ENCODE measurements around the gene ODAD4.

Gene ODAD4

DNA sequence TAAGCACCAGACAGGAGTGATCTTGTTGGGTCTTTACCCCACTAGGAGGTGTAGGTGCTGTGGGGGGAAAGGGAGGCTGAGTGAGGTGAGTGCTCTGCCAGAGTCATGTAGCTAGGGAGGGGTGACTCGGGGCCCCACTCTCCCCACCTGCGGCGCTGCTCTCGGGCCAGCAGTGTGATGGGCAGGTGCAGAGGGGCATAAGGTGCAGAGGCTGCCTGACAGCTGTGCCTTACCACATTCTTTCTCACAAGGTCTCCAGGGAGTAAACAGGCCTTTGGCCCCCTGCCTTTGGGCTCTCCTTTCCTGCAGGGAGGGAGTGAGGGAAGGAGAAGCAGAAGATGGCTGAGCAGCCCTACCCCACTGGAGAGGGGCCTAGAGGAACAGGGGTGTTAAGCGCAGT is 31.7 kb downstream of the ODAD4 start:
- DNase-seq (ENCODE audit: low spot score): no peak
- TF ChIP-seq, protein P1, sequence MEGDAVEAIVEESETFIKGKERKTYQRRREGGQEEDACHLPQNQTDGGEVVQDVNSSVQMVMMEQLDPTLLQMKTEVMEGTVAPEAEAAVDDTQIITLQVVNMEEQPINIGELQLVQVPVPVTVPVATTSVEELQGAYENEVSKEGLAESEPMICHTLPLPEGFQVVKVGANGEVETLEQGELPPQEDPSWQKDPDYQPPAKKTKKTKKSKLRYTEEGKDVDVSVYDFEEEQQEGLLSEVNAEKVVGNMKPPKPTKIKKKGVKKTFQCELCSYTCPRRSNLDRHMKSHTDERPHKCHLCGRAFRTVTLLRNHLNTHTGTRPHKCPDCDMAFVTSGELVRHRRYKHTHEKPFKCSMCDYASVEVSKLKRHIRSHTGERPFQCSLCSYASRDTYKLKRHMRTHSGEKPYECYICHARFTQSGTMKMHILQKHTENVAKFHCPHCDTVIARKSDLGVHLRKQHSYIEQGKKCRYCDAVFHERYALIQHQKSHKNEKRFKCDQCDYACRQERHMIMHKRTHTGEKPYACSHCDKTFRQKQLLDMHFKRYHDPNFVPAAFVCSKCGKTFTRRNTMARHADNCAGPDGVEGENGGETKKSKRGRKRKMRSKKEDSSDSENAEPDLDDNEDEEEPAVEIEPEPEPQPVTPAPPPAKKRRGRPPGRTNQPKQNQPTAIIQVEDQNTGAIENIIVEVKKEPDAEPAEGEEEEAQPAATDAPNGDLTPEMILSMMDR (IDR thresholded peaks at IDR 0.05; ENCODE audit: extremely low read depth, insufficient read depth, missing control alignments): no peak
- in situ Hi-C loops (cut with MboI; ENCODE audit: low pct_unique_long_range_greater_than_20kb, low sequenced_read_pairs, unreplicated experiment): loop anchor here (10.0 kb wide), 1 partner anchor 143 kb away; no protein-coding TSS in a partner anchor

DNA sequence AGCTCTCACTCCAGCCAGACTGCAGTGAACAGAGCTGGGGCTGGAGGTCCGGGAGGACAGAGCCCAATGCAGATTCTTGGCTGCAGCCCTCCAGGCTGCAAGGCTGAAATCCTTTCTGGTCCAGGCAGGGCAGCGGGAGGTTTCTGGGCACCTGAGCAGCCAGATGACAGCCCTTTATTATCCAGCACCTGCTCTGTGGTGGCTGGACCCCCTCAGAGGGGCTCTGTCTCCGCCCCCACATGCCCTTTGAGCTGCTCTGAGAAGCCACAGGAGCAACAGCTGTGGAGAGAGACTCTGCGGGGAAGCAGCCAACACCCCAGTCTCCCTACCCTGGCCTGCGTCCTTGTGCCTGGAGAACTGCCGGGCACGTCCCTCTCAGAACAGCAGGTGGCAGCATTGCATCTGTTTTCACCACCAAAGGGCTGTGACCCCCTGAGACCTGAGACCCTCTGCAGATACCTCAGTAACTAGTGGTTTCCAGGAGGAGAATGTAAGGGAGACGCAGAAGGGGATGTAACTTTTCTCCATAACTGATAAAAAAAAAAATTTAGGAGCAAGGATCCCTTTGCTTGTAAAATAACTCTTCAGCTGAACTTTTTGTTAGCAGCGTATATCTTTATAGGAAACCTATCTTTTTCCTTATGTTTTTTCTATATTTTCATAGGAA is 32.5 kb downstream of the ODAD4 start:
- in situ Hi-C loops (cut with MboI; ENCODE audit: low pct_unique_long_range_greater_than_20kb, low sequenced_read_pairs, unreplicated experiment): loop anchor here (10.0 kb wide), 1 partner anchor 142 kb away; no protein-coding TSS in a partner anchor

DNA sequence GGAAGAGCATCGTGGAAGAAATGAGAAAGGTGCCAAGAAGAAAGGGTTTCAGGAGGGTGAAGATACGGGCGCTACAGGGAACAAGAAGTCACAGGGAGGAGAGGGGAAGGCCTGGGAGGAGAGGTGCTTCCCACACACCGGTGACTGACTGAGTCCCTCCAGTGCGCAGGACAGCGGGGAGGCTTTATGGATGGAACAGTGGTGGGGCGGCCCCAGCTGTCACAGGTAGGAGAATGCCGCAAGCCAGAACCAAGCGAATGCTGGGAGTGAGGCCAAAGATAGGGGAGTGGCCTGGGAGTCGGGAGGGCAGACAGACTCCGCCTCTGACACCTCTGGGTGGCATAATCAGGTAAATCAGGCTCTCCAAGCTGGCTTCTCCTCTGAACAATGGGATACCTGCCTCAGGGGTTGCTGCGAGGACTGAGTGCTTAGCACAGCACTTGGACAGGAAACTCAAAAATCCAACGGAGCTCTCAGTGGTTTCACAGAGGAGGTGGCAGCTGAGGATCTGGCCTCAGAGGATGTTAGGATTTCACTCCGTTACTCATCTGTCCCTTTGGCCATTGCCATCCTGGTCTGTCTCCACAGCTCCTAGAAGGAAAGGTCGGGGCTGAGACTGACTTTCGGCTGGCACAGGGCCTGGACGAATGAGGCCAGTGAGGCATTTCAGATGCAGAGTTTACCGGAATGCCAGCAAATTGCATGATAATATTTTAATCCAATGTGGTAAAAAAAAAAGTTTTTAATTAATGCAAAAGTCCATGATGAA is 35.5 kb downstream of the ODAD4 start:
- TF ChIP-seq, protein P1 (IDR thresholded peaks at IDR 0.05; ENCODE audit: extremely low read depth, insufficient read depth, missing control alignments): no peak
- peak; percentile 84 for DNase-seq (ENCODE audit: low spot score)
- in situ Hi-C loops (cut with MboI; ENCODE audit: low pct_unique_long_range_greater_than_20kb, low sequenced_read_pairs, unreplicated experiment): loop anchor here (10.0 kb wide), 1 partner anchor 139 kb away; no protein-coding TSS in a partner anchor

More for the DNA sequence above, 32.5 kb downstream of the ODAD4 start:
- TF ChIP-seq, protein P1 (IDR thresholded peaks at IDR 0.05; ENCODE audit: extremely low read depth, insufficient read depth, missing control alignments): peak; percentile 98
- DNase-seq (ENCODE audit: low spot score): peak; percentile 85

DNA sequence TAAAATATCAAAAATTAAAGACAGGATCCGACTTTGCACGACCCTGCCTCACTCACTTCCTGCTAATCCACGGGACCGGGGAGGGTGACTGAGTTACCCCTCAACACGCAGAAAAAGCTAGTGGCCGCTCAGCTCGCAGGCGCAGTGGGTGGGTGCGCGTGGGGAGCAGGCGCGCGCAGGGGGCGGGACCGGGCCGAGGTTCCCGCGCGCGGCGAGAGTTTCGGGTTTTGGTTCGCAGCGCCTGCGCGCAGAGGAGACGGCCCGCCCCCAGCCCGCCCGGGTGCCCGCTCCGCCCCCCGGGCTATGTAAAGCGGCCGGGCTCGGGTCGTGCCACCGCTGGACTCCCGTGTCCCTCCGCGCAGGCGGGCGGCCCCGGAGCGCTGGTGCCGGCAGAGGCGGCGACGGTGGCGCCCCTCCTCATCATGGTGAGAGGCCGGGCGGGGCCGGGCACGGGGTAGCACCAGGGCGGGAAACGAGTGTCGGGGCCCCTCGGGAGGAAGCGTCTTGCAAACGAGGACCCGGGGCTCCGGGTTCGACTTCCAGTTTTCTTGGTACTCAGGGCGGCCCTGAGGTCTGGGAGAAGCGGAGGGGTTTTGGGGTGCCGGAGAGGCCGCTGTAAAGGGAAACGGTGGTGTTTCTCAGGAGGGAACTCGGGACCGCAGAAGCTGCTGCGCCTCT is 36.2 kb downstream of the ODAD4 start, which contains the start of gene CNP:
CNP (plus strand) TSS at position 333 of the 678 bp plus-strand sequence; CDS start at position 423, 90 bp downstream.
- peak; percentile 98 for DNase-seq (ENCODE audit: low spot score)
- in situ Hi-C loops (cut with MboI; ENCODE audit: low pct_unique_long_range_greater_than_20kb, low sequenced_read_pairs, unreplicated experiment): loop anchor here (10.0 kb wide), 1 partner anchor 138 kb away; no protein-coding TSS in a partner anchor

DNA sequence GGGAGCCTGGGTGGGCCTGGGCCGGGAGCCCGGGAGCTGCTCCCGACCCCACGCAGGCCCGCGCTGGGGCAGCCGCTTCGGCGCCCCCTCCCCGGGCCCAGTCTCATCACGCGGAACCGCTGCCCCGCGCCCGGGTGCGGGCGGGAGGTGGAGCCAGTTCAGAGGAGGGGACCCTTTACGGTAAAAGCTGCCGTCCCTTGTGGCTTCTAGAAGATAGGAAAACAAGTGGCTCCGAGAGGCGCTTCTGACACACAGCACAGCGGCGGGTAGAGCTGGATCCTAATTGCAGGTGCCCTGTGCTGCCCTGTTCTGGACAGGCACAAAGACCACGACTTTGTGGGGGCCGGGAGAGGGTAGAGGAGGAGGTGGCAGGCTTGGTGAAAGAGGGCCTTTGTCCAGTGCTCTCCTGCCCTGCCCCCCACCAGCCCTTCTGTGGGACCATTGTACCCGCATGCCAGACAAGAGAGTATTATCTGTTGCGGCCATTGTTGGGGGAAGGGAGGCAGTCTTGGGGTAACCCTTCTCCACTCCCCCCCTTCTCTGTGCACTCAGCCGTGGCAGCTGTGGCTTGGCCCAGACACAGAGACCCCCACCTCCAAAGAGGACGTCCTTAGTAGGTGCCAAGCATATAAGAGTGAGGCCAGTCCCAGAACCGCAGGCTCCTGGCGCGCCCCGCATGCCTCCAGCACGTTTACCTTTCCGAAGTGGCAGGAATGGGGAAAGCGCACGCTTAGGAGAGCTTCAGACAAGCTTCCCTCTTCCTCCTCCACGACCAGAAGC is 36.9 kb downstream of the ODAD4 start:
- peak; percentile 59 for DNase-seq (ENCODE audit: low spot score)
- in situ Hi-C loops (cut with MboI; ENCODE audit: low pct_unique_long_range_greater_than_20kb, low sequenced_read_pairs, unreplicated experiment): loop anchor here (10.0 kb wide), 1 partner anchor 137 kb away; no protein-coding TSS in a partner anchor

More for the DNA sequence above, 36.2 kb downstream of the ODAD4 start, which contains the start of gene CNP:
- TF ChIP-seq, protein P1 (IDR thresholded peaks at IDR 0.05; ENCODE audit: extremely low read depth, insufficient read depth, missing control alignments): no peak

More for the DNA sequence above, 36.9 kb downstream of the ODAD4 start:
- TF ChIP-seq, protein P1 (IDR thresholded peaks at IDR 0.05; ENCODE audit: extremely low read depth, insufficient read depth, missing control alignments): no peak

Measured in GM13977 (cell line).